GM23338 (cell line): ENCODE results near the gene CCDC175.

Experiments
- ETS1 ChIP-seq: IDR thresholded peaks from 2 replicates; pipeline ENCODE4 v1.6.1; 2016; ENCODE audit warnings: antibody characterized with exemption
- JUNB ChIP-seq: IDR thresholded peaks from one replicate; pipeline ENCODE4 v1.6.1; 2016; ENCODE audit warnings: antibody characterized with exemption; ENCODE audit not compliant: unreplicated experiment
- POLR2AphosphoS5 ChIP-seq: IDR thresholded peaks from 2 replicates; pipeline ENCODE4 v1.6.1; 2016; ENCODE audit warnings: antibody characterized with exemption, low read depth
- TF ChIP-seq, protein P1 (sequence below), 2 experiments: fragments of 200-600 bp in 1 of 2; sonication (generic) in 1 of 2; conservative IDR thresholded peaks; 2 replicates each; pipeline versions ENCODE4 v1.5.1 to v1.6.1; 2016 to 2017; ENCODE audit warnings: antibody characterized with exemption in 2 of 2, low read depth in 2 of 2, mild to moderate bottlenecking in 2 of 2, moderate library complexity in 1 of 2

GRCh38 chr14:59591641-59592370, 15.2 kb upstream of the CCDC175 start:
- TF ChIP-seq POLR2AphosphoS5 (no peak), JUNB (no peak), ETS1 (no peak)
- TF ChIP-seq, protein P1, sequence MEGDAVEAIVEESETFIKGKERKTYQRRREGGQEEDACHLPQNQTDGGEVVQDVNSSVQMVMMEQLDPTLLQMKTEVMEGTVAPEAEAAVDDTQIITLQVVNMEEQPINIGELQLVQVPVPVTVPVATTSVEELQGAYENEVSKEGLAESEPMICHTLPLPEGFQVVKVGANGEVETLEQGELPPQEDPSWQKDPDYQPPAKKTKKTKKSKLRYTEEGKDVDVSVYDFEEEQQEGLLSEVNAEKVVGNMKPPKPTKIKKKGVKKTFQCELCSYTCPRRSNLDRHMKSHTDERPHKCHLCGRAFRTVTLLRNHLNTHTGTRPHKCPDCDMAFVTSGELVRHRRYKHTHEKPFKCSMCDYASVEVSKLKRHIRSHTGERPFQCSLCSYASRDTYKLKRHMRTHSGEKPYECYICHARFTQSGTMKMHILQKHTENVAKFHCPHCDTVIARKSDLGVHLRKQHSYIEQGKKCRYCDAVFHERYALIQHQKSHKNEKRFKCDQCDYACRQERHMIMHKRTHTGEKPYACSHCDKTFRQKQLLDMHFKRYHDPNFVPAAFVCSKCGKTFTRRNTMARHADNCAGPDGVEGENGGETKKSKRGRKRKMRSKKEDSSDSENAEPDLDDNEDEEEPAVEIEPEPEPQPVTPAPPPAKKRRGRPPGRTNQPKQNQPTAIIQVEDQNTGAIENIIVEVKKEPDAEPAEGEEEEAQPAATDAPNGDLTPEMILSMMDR (conservative IDR thresholded peaks at IDR 0.05; ENCODE audit: low read depth in 2 of 2) = no peak
